ENCODE measurements around the gene PHF12. TPM values are rescaled to one million over a fixed set of nuclear protein-coding genes. Genes with fewer than 3 reads are reported as not detected.

Gene PHF12
- total and polyA plus RNA-seq, 2 of the 13 experiments (the other 11 are each of a cell fraction or from before 2014, with no cell fraction given) = 9.8 to 17.1 TPM

DNA sequence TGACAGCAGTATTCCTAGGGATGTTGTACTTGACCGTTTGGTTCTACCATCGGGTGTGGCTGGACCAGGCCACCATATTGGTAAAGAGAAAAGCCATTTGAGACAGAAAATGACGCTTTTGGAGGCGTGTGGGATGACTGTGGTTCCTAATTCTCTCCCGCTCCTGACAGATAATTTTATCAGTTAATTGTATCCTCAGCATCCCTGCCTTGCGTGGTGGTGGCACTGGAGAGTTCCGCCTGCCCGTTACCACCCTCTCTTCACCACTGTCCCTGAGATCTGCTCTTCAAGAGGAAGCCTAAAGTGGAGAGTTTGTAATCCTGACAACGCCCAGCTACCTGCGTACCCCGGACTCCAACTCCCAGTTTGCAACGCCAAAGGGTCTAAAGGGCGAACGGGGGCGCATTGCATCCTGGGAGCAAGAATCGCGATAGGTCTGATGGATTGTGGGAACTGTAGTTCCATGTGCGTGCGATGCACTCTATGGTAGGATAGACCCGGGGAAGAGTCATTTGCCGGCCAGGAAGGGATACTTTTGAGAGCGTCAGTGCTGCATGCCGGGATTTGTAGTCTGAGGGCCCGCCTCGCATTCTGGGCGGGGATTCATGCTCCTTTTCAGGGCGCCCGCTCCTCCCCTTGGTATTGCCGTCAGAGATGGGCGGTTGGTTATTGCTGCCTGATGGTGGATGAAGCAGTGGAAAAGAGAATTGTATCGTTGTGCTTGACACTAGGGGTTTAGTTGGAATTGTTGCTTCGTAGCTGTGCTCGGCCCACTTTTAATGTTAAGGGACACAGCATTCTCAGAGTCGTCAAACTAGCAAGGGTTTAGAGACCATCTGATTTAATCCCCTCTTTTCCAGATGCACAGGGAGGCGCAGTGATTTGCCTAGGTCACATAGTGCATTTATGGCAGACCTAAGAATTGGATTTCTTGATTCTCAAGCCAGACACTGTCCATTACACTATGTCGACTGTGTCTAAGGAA lies 965 bp upstream of the PHF12 start (continued):
- TF ChIP-seq ZNF691 (CRISPR knock-in tag; IDR thresholded peaks at IDR 0.05; ENCODE audit: borderline replicate concordance, low read depth) (peak; percentile 77; the same call in 1 of the 2 replicates), HNF4A (CRISPR knock-in tag; IDR thresholded peaks at IDR 0.05) (peak; percentile 100), THAP11 (CRISPR knock-in tag; IDR thresholded peaks at IDR 0.05) (peak; percentile 97), FIP1L1 (IDR thresholded peaks at IDR 0.05; ENCODE audit: borderline replicate concordance, insufficient read depth, low read depth, low read length) (no peak), CTCF (CRISPR knock-in tag; IDR thresholded peaks at IDR 0.05) (no peak), KAT8 (CRISPR knock-in tag; IDR thresholded peaks at IDR 0.05) (peak; percentile 94), POLR2AphosphoS5 (IDR thresholded peaks at IDR 0.05; ENCODE audit: low read depth, low read length) (peak; percentile 65; the same call in 1 of the 2 replicates), HOXA3 (CRISPR knock-in tag; IDR thresholded peaks at IDR 0.05) (peak; percentile 89; the same call in 1 of the 2 replicates), ZC3H13 (CRISPR knock-in tag; IDR thresholded peaks at IDR 0.05) (peak; percentile 83; the same call in 1 of the 2 replicates), RARA (CRISPR knock-in tag; IDR thresholded peaks at IDR 0.05) (peak; percentile 17; the same call in 1 of the 2 replicates), YEATS2 (CRISPR knock-in tag; IDR thresholded peaks at IDR 0.05; ENCODE audit: borderline replicate concordance) (peak; percentile 78; the same call in 1 of the 2 replicates), HMGXB3 (CRISPR knock-in tag; IDR thresholded peaks at IDR 0.05; ENCODE audit: borderline replicate concordance) (peak; percentile 85; the same call in 1 of the 2 replicates), MYPOP (CRISPR knock-in tag; IDR thresholded peaks at IDR 0.05) (peak; percentile 93), ZNF441 (CRISPR knock-in tag; IDR thresholded peaks at IDR 0.05; ENCODE audit: borderline replicate concordance) (peak; percentile 57; the same call in 1 of the 2 replicates), SIX1 (CRISPR knock-in tag; IDR thresholded peaks at IDR 0.05; ENCODE audit: borderline replicate concordance) (no peak), MYC (CRISPR knock-in tag; IDR thresholded peaks at IDR 0.05; ENCODE audit: borderline replicate concordance) (peak; percentile 68; the same call in 1 of the 2 replicates), E2F1 (CRISPR knock-in tag; IDR thresholded peaks at IDR 0.05) (no peak), ZBTB42 (CRISPR knock-in tag; IDR thresholded peaks at IDR 0.05) (no peak)
